GM18909 (cell line): ENCODE data around the gene TAS2R3.
"Not testable (repeated sequence)": the region's sequence is repeated elsewhere in the genome, so short reads cannot be mapped to it uniquely, and the experiment has no call there.

Experiments used
- ATAC-seq: cut with Tn5 transposase; IDR thresholded peaks from one replicate; pipeline ENCODE4 v1.9.1; 2021; ENCODE audit warnings: mild to moderate bottlenecking; ENCODE audit not compliant: unreplicated experiment, poor library complexity

The TAS2R3 gene, protein sequence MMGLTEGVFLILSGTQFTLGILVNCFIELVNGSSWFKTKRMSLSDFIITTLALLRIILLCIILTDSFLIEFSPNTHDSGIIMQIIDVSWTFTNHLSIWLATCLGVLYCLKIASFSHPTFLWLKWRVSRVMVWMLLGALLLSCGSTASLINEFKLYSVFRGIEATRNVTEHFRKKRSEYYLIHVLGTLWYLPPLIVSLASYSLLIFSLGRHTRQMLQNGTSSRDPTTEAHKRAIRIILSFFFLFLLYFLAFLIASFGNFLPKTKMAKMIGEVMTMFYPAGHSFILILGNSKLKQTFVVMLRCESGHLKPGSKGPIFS

DNA sequence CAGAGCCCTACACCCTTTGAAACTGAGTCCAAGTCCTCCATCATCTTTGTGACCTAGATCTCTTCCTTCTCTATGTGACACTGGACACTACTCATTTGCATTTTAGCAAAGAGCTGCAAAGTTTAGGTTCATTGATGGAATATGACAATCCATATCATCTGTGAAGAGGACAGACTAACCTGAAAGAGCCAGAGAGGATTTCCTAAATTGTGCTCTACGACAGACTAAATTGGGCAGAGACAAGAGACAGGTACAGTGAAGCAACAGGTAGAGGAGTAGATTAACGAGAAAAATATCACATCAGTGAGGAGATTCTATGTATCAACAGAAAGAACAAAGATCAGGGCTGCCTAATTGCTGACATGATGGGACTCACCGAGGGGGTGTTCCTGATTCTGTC lies at the start of gene TAS2R3:
Gene TAS2R3 (plus strand): TSS at position 301 of the 400 bp plus-strand sequence. CDS start 62 bp downstream, at position 363.
- no peak for ATAC-seq

DNA sequence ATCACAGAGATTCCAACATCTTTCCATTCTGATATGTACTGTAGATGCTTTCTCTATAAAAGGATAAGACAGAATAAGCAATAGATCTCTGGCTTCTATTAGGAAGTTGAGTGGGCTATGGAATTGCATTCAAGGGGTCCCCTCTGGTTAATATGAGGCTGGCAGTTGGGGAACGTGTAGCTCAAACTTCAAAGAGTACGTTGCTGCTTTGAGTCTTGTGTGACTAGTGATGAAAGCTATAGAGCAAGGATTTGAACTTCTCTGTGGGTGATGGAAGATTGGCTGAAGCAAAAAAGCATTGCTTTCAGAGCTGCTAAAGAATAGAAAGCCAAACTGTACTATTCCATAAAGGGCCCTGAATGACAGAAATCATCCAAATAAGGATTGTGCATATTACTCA lies 49.3 kb upstream of the TAS2R3 start:
- no peak for ATAC-seq

DNA sequence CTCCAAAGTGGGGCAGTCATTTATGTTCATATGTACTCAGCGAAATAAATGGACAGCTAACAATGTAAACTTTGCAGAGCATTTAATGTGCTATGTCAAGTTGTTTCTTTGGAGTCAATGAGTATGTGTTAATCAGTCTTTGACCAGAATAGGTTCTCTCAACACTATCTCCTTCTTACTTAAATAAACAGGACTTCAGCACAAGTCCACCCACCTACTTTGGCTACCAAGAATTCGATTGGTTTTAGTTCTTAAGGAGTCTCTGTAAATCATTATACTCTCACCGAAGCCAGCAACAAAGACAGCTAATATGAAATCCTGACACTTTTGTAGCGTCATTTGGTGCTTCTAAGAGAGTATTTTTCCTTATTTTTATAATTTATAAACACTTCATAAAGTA lies 48.9 kb upstream of the TAS2R3 start:
- ATAC-seq = no peak

DNA sequence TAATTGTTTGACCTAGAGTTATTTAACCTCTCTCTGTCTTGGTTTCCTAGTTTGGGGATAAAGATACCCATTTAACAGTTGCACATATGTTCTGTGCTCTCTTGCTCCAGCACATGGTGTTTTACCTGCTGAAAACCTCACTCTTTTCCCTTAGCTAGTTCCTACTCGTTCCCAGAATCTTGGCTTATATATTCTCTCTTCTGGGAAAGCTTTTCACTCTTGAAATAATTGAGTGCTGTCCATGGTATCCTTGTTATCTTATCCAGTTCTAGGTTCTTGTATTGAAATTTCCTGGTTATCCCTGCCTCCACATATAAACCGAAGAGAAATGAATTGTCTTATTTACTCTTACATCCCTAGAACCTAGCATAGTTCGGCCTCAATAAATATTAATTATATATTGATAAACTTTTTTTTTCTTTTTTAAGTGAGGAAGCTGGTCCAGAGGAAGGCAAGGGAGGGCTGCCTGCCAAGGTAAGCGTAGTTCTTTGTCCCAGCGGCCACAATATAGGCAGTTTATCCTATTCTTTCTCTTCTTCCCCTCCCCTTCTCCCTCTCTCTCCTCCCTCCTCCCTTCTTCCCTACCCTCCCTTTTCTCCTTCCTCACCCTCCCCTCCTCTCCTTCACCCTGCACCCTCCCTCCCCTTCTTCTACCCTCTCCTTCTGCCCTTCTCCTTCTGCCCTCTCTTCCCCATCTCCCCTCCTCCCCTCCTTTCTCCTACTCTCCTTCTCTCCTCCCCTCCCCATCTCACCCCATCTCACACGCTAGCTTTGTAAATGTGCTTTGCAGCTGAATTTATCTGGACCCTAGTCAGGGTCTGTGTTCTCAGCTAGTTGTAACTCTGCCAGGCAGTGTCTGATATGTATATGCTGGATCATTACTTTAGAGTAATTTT lies 47.9 kb upstream of the TAS2R3 start:
- no peak for ATAC-seq

DNA sequence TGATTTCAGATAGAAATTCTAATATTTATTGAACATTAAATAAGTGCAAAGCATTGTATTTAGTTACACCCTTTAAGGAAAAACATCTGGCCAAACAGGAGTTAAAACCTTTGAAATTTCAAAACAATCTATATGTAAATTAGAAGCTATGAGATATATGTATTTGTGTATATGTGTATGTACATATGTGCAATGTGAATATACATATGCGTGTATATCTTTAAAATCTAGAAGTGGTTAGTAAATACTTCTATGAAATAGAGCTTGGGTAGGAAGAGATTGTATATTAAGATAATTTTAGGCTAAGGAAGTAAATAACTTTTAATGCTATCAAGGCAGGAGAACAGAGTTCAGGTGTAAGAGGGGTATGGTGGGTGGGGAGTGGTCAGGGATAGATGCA lies 46.4 kb upstream of the TAS2R3 start:
- no peak for ATAC-seq

DNA sequence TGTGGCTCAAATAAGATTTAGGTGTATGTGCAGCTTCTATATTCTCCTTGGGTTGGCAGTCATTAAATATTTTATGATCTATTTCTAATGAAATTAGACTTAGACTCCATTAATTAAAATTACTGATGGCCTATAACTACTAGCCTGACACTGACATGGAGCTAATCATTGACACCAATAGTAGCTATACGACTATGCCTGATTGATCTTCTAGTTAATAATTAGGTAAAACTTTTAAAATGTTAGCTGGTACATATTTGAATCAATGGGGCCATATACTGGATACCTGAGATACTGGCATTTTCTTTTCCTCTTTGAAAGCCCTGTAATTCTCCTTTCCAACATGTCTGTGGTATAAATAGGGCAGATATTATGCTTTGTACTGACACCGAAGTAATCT lies 41.4 kb upstream of the TAS2R3 start:
- peak; percentile 72 for ATAC-seq

DNA sequence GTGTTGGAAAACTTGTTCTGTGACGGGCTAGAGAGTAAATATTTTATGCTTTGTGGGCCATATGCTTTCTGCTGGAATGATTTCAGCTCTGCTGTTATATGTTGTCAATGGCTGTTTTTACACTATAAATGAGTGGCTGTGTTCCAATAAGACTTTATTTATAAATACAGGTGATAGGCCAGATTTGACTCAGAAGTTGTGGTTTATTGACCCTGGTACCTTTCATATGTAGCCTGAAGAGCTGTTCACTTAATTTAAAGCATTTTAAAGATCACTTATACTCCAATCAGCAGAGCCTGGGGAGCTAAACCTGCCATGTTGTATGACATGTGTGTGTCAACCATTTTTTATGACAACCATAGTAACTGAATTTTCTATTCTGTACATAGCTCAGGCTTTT lies 34.9 kb upstream of the TAS2R3 start:
- no peak for ATAC-seq

DNA sequence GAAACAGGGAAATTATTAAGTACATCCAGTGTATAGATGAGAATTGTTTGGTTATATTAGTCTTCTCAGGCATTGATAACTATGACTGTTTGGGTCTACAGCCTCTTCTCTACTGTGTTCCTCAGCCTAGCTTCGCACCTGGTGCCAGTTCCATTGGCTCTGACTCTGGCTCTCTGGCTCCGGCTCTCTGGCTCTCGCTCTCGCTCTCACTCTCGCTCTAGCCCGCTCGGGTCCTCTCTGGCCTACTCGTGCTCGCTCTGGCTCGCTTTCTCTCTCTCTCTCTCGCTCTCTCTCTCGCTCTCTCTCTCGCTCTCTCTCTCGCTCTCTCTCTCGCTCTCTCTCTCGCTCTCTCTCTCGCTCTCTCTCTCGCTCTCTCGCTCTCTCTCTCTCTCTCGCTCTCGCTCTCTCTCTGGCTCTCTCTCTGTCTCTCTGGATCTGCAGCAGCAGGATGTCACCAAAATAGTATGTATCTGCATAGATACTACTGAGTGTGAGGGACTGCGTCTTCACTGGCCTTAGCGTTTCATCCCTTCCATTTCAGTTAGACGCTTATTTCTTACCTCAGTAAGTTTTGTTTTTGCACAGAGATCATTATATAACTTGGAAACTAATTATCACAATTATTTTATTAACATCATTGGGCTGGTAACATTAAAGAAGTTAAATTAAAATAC lies 32.3 kb upstream of the TAS2R3 start:
- ATAC-seq = no peak

DNA sequence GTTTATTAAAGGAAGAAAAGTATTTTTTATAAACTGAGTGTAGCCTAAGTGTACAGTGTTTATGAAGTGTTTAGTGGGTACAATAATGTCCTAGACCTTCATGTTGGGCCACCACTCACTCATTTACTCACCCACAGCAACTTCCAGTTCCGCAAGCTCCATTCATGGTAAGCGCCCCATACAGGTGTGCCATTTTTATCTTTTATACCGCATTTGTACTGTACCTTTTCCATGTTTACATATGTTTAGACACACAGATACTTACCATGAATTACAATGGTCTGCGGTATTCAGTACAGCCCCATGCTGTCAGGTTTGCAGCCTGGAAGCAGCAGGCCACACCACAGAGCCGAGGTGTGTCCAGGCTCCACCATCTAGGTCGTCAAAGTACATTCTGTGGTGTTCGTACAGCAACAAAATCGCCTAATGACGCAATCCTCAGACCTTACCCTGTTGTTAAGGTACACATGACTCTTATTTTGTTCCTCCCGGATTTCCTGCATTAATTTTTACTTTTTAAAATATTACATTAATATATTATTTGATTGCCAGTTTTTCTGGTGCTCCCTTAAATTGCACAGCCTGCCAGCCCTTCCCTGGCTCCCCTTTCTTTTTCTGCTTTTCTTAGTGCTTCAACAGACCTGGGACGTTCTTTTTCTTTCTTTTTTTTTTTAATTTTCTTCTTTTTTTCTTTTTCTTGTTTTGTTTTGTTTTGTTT lies 26.6 kb upstream of the TAS2R3 start:
- no peak for ATAC-seq

DNA sequence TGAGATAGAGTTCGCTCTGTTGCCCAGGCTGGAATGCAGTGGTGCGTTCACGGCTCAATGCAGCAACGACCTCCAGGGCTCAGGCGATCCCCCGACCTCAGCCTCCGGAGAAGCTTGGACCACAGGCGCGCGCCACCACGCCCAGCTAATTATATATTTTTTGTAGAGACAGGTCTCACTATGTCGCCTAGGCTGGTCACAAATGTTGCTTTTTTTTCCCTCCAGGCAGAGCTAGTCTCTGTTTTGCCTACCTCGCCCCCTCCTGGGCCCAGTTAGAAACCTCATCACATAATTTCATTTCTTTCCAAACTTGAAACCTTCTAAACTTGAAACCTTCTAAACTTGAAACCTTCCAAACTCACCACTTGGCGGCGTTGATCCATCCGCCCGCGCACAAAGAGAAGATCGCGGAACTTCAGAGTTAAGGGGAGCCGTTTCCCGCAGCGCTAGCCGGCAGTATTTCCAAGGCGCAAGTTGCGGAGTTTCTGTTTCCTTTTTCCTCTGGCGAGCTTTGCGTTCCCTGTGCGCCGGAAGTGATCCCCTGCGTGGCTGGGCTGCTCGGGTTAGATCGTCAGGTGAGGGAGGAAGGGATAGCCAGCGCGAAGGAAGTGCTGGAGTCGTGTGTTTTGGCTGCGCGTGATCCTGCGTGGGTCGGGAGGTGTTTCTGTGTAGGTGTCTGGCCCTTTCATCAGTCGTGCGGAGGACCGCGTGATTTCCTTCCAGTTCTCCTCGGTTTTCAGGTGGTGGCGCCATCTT lies 25.9 kb upstream of the TAS2R3 start, which contains the start of gene SSBP1:
Gene SSBP1 (plus strand): TSS at position 523 of the 756 bp plus-strand sequence. CDS start 809 bp downstream, outside the sequence.
- peak; percentile 91 for ATAC-seq

DNA sequence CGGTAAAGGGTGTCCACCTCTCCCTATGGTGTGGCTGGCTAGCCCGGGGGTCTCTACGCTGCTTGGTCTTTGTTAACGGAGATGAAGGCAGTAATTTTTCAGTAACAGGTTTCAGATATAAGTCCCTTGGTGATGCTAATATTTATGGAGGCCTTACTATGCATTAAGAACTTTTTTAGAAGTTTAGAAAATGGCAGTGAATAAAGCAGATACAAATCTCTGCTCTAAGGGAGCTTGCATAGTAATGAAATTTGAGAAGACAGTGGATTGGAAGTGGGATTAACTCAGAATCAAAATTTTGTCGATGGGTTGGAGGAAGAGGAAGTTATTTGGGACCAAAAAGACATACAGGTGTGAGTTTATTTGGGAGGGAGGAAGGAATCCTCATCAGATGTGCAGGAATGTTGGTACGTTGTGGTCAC lies 25.3 kb upstream of the TAS2R3 start:
- ATAC-seq = no peak

DNA sequence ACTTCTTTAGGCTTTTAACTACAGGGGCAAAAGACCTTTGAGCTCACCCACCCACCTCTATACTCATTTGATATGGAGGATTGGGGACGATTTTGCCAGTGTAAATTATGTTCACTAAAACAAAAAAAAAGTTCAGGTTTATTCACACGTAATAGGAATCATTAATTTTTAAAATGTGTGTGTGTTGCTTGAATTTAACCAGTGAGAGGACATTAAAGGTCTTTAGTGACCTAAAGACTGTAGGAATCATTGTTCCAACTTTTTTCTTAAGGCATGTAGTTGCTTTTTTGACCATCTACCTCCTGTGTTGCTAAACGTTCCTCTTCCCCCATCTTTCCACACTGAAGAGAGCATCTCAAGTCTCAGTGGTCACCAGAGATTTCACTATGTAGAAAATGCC lies 24.6 kb upstream of the TAS2R3 start:
- no peak for ATAC-seq

DNA sequence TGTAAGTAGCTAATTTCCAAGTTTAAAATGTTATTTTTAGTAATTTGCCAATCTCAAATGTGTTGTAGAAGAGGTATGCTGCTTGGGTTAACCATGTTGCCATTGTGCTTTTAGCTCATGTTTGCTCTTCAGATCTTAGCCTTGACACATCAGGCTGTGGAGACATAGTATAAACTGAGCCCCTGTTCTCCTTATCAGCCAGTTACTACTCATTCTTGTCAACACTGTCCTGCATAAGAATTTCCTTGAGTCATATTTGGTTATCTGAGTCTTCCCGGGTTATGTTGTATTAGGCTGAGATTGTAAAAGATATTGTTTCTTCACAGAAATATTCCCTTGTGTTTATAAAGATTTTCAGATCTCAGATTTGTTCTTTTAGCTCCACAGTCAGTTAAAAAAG lies 21.7 kb upstream of the TAS2R3 start:
- ATAC-seq = no peak

DNA sequence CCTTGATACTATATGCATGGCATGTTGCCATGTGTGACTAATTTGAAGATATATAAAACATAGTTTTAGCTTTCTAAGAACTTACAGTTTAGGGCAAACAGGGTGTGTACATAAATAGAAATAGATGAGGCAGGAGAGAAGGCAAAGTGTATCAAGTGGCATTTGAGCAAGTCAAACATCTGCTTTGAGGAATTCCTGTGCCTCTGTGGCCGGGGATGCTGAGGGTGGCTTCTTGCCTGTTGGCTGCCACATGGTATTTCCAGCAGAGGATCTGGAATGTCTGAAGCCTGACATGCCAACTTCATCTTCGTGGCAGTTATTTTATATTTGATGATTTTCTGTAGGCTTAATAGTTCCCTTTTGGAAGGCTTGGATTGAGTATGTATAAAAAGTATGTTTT lies 19.8 kb upstream of the TAS2R3 start:
- no peak for ATAC-seq

DNA sequence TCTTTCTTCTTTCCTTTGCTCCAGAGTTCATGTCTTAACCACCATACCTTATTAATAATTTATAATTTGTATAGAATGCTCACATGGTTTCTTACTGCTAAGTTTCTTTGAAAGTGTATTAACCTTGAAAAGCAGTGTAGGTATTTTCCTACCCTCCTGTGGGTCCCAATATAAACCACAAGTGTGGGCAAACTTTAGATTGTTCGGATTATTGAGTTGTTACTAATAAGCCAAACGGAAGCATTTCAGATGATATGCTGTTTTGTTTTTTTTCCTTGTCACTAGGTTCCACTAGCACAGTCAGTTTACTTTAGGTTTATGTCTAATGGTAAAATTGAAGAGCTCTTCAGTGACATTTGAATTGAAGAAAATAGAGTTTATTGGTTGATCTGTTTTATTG lies 15.5 kb upstream of the TAS2R3 start:
- no peak for ATAC-seq

DNA sequence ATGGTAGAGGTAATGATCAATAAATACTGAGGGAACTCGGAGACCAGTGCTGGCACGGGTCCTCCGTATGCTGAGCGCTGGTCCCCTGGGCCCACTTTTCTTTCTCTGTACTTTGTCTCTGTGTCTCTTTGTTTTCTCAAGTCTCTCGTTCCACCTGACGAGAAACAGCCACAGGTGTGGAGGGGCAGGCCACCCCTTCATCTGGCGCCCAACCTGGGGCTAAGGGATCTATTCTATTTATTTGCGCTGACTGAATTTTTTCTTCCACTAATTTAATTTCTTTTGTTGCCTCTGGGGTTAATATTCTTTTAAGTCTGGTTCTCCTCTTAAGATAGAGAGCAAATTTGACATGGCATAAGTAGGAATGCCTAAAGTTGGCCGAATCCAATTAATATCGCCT lies 12.0 kb upstream of the TAS2R3 start:
- not testable (repeated sequence) for ATAC-seq

DNA sequence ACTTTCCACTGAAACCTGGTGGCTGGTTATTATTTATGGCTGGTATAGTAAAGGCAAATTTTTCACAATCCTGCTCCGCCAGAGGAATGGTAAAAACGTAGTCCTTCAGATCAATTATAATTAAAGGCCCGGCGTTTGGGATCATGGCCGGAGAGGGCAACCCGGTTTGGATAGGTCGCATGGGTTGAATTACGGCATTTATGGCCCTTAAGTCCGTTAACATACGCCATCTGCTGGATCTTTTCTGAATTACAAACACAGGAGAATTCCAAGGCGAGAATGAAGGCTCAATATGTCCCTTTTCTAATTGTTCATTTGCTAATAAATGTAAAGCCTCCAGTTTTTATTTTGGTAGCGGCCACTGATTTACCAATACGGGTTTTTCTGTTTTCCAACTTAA lies 11.3 kb upstream of the TAS2R3 start:
- ATAC-seq = no peak

DNA sequence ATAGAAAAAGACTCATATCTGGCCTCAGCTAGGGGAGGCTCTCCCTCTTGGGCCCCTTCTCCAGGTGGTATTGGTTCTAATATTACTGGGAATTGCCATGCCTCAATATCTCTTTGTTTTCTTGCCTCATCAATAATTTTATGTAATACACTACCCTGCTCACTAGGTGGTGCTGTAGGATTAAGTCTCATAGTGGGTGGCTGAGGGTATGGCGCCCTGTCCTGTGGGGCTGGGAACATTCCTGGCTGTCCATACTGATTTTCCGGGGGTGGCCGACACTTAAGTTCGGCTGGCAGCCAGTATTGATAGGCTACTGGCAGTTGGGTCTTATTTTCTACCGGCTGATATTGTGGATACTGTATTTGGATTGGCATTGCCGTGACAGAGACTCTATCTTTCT lies 9.0 kb upstream of the TAS2R3 start:
- no peak for ATAC-seq

DNA sequence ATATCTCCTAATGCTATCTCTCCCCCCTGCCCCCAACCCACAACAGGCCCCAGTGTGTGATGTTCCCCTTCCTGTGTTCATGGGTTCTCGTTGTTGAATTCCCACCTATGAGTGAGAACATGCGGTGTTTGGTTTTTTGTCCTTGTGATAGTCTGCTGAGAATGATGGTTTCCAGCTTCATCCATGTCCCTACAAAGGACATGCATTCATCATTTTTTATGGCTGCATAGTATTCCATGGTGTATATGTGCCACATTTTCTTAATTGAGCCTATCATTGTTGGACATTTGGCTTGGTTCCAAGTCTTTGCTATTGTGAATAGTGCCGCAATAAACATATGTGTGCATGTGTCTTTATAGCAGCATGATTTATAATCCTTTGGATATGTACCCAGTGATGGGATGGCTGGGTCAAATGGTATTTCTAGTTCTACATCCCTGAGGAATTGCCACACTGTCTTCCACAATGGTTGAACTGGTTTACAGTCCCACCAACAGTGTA lies 6.2 kb downstream of the TAS2R3 start:
- ATAC-seq = not testable (repeated sequence)
